CD4-positive, alpha-beta T cell (primary cell): ENCODE results near the gene ATP6AP1. TPM values are rescaled to one million over a fixed set of nuclear protein-coding genes. Genes with fewer than 3 reads are reported as not detected.

Experiments used
- ATAC-seq: fragments of 200-7000 bp; cut with Tn5 transposase; one replicate; pipeline ENCODE4 v1.10.0; 2022; ENCODE audit warnings: mild to moderate bottlenecking; ENCODE audit not compliant: poor library complexity
- CTCF ChIA-PET: fragments of 350-600 bp; sonication (Branson Sonifier 250); formaldehyde crosslinking; loops from one replicate; lab custom pipeline; 2021; ENCODE audit warnings: antibody characterized with exemption, inconsistent platforms; lab: Charles Lee
- POLR2A ChIA-PET: fragments of 350-600 bp; sonication (Branson Sonifier 250); formaldehyde crosslinking; loops from one replicate; lab custom pipeline; 2021; ENCODE audit warnings: antibody characterized with exemption, inconsistent platforms; lab: Charles Lee
- DNase-seq, 14 experiments: peaks; one replicate each; pipeline ENCODE4 v3.0.0-alpha.2; 2013 to 2020; ENCODE audit warnings: mixed read lengths in 2 of 14
- H3K27ac ChIP-seq, 2 donors: one replicate each; pipeline versions ENCODE4 v1.5.1 to v1.7.0; 2013; ENCODE audit warnings: low read length in 2 of 2, low read depth in 1 of 2, mild to moderate bottlenecking in 1 of 2
- H3K27me3 ChIP-seq, 2 experiments: 1 replicate in 1 of 2; 2 replicates in 1 of 2; pipeline versions ENCODE4 v1.6.1 to v1.7.0; 2013; ENCODE audit warnings: low read length in 2 of 2, control low read depth in 1 of 2, mild to moderate bottlenecking in 1 of 2, moderate library complexity in 1 of 2; ENCODE audit not compliant: insufficient read depth in 2 of 2, control insufficient read depth in 1 of 2
- H3K36me3 ChIP-seq: one replicate; pipeline ENCODE4 v1.6.1; 2013; ENCODE audit warnings: low read length, control low read depth; ENCODE audit not compliant: insufficient read depth
- H3K4me1 ChIP-seq: one replicate; pipeline ENCODE4 v1.6.1; 2013; ENCODE audit warnings: low read length, control low read depth; ENCODE audit not compliant: insufficient read depth
- H3K4me3 ChIP-seq: one replicate; pipeline ENCODE4 v1.5.1; 2013; ENCODE audit warnings: mild to moderate bottlenecking, low read length, moderate library complexity
- H3K9me3 ChIP-seq, 2 experiments: 1 replicate in 1 of 2; 2 replicates in 1 of 2; pipeline versions ENCODE4 v1.6.1 to v1.7.0; 2013; ENCODE audit warnings: low read length in 2 of 2, mild to moderate bottlenecking in 2 of 2, control low read depth in 1 of 2, moderate library complexity in 1 of 2; ENCODE audit not compliant: control insufficient read depth in 1 of 2, insufficient read depth in 1 of 2
- H3K27ac Mint-ChIP-seq: one replicate; pipeline ENCODE4 v1.8.0; 2020; ENCODE audit warnings: mixed read lengths
- H3K27me3 Mint-ChIP-seq: one replicate; pipeline ENCODE4 v1.8.0; 2021; ENCODE audit warnings: mixed read lengths
- H3K36me3 Mint-ChIP-seq: one replicate; pipeline ENCODE4 v1.8.0; 2021; ENCODE audit warnings: low read depth, mixed read lengths
- H3K4me1 Mint-ChIP-seq: one replicate; pipeline ENCODE4 v1.8.0; 2021; ENCODE audit warnings: low read depth, mixed read lengths
- H3K4me3 Mint-ChIP-seq: one replicate; pipeline ENCODE4 v1.8.0; 2020; ENCODE audit warnings: mild to moderate bottlenecking, mixed read lengths
- H3K9me3 Mint-ChIP-seq: one replicate; pipeline ENCODE4 v1.8.0; 2020; ENCODE audit warnings: mixed read lengths
- intact Hi-C, 2 experiments: fragments of 100-400 bp; cut with DNase I in 1 of 2; cut with micrococcal nuclease in 1 of 2; formaldehyde crosslinking; loops; one replicate each; pipeline versions ENCODE4 v1.15.1 to v1.9.0; 2023 to 2025; cut with DNase I, micrococcal nuclease
- total RNA-seq, 174 experiments: library from RNA in 2 of 174; stranded (reverse) in 2 of 174; gene quantifications; one replicate each; pipeline ENCODE4 v1.2.3 and lab custom pipeline; 2021 to 2026
- TF ChIP-seq, protein P1 (sequence below): fragments of 200-600 bp; IDR thresholded peaks from one replicate; pipeline ENCODE4 v1.8.0; 2022; ENCODE audit warnings: antibody characterized with exemption, mild to moderate bottlenecking

The ATP6AP1 gene
- total RNA-seq, 2 experiments from 2014 or later = 31.4 to 40.8 TPM

GRCh38 chrX:154484255-154485149 is 56.0 kb downstream of the ATP6AP1 start:
- no peaks in the 10 kb centered on the region for H3K9me3 Mint-ChIP-seq
- POLR2A ChIA-PET = interaction anchor here (1.2 to 3.0 kb wide), 3 partner anchors 31 to 73 kb away, joined by 3 to 18 read pairs (median 4); partner anchors contain the start of genes FAM3A and TAFAZZIN

DNA sequence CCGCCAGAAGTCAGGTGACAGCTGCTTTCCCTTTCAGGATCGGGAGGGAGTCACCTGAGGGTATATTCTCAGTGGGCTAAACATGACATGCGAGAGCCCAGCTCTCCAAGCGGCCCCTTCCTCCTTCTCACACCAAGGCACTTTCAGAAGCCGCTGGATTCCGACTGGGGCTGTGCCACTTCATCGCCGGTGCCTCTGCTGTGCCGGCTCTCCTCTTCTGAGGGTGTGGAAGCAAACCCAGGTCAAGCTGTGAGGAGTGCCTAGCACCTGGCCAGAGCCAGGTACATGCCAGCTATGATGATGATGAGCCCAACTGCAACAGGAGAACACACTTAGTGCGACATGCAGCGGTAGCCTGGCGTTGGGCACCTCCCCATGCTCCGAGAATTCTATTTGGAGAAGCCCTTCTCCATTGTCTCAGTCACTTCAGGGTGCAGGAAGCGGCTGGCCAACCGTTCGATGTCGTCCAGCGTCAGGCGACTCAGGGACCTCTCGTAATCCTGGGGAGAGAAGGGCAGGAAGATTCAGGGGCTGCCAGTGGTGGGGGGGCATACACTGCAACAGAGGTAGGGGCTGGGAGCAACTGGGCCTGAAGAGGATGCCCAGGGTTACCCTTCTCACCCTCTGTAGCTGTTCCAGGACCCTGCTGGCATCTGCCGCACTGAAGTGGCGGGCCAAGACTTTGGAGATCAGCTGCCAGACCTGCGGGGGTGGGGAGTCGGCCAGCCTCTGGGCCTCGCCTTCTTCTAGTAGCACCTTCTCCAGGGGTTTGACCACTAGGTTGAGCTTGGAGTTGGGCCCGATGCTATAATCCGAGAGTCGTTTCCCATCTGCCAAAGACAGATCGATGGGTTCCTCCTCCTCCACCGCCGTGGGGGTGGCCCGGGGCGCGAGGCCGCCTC is 56.9 kb downstream of the ATP6AP1 start:
- peak overlapping the region in 1 of 2 donors; percentile 13 for H3K27ac ChIP-seq
- no peaks in the 10 kb centered on the region for H3K9me3 ChIP-seq
- ATAC-seq (no peak), DNase-seq (no peak)
- H3K4me3 ChIP-seq = peak overlapping the region; percentile 53
- Mint-ChIP-seq H3K27ac (peak overlapping the region; percentile 27), H3K4me3 (peak overlapping the region; percentile 72), H3K27me3 (no peaks in the 10 kb centered on the region), H3K9me3 (no peaks in the 10 kb centered on the region), H3K36me3 (no peaks in the 10 kb centered on the region), H3K4me1 (peaks cover 9% of the 10 kb centered on the region)
- H3K36me3 ChIP-seq = peaks cover 16% of the 10 kb centered on the region
- TF ChIP-seq, protein P1, sequence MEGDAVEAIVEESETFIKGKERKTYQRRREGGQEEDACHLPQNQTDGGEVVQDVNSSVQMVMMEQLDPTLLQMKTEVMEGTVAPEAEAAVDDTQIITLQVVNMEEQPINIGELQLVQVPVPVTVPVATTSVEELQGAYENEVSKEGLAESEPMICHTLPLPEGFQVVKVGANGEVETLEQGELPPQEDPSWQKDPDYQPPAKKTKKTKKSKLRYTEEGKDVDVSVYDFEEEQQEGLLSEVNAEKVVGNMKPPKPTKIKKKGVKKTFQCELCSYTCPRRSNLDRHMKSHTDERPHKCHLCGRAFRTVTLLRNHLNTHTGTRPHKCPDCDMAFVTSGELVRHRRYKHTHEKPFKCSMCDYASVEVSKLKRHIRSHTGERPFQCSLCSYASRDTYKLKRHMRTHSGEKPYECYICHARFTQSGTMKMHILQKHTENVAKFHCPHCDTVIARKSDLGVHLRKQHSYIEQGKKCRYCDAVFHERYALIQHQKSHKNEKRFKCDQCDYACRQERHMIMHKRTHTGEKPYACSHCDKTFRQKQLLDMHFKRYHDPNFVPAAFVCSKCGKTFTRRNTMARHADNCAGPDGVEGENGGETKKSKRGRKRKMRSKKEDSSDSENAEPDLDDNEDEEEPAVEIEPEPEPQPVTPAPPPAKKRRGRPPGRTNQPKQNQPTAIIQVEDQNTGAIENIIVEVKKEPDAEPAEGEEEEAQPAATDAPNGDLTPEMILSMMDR = no peak
- H3K27me3 ChIP-seq = no peaks in the 10 kb centered on the region
- ChIA-PET POLR2A (interaction anchor here (1.0 to 3.0 kb wide), 8 partner anchors 28 to 88 kb away, joined by 3 to 18 read pairs (median 4); partner anchors contain the start of genes ATP6AP1, FAM3A, PLXNA3 and RPL10), CTCF (no interaction called here)
- peaks cover 51% of the 10 kb centered on the region for H3K4me1 ChIP-seq
- intact Hi-C loops = loop anchor here (2.0 to 10.0 kb wide), 2 partner anchors 49 to 51 kb away; partner anchors contain the start of gene GDI1 (in 2 of the 2)

More at GRCh38 chrX:154484255-154485149, 56.0 kb downstream of the ATP6AP1 start:
- Mint-ChIP-seq H3K4me3 (no peak overlapping the region), H3K27me3 (no peaks in the 10 kb centered on the region), H3K4me1 (peaks cover 8% of the 10 kb centered on the region), H3K36me3 (no peaks in the 10 kb centered on the region), H3K27ac (no peak overlapping the region)
- Histone ChIP-seq H3K27me3 (no peaks in the 10 kb centered on the region), H3K4me3 (no peak overlapping the region), H3K27ac (no peak overlapping the region), H3K4me1 (peaks cover 50% of the 10 kb centered on the region), H3K36me3 (peaks cover 16% of the 10 kb centered on the region), H3K9me3 (no peaks in the 10 kb centered on the region)
- TF ChIP-seq, protein P1 = no peak
- intact Hi-C loops = loop anchor here (2.0 to 10.0 kb wide), 2 partner anchors 48 to 50 kb away; partner anchors contain the start of gene GDI1 (in 2 of the 2)
- CTCF ChIA-PET = no interaction called here
- peak in 2 of 14 experiments; percentile 18 to 46 for DNase-seq
- no peak for ATAC-seq

- Histone ChIP-seq H3K4me1 (peaks cover 54% of the 10 kb centered on the region), H3K27me3 (no peaks in the 10 kb centered on the region), H3K27ac (no peak overlapping the region), H3K9me3 (no peaks in the 10 kb centered on the region), H3K4me3 (peak overlapping the region; percentile 53), H3K36me3 (peaks cover 16% of the 10 kb centered on the region)
- DNase-seq (peak in 10 of 14 experiments; percentile 7 to 70 (median 39)), ATAC-seq (peak; percentile 11)
- Mint-ChIP-seq H3K4me1 (peaks cover 13% of the 10 kb centered on the region), H3K27me3 (no peaks in the 10 kb centered on the region), H3K27ac (no peak overlapping the region), H3K36me3 (peaks cover 4% of the 10 kb centered on the region), H3K9me3 (no peaks in the 10 kb centered on the region), H3K4me3 (peak overlapping the region; percentile 25)
- CTCF ChIA-PET = no interaction called here
- POLR2A ChIA-PET = interaction anchor here (1.0 to 3.0 kb wide), 7 partner anchors 28 to 88 kb away, joined by 3 to 18 read pairs (median 5); partner anchors contain the start of genes ATP6AP1, FAM3A, PLXNA3 and RPL10
- TF ChIP-seq, protein P1 = no peak
- intact Hi-C loops = loop anchor here in 1 of 2 experiments (10.0 kb wide), 1 partner anchor 51 kb away; the partner anchor contains the start of gene GDI1
Measured at GRCh38 chrX:154486052-154486395, 57.5 kb downstream of the ATP6AP1 start.
